Right lobe of liver (tissue), 4 donors: ENCODE data around the gene ZIC2.

Source experiments
- CTCF ChIP-seq, 4 donors: fragments of 200-600 bp in 3 of 4; fragments of 450-650 bp in 1 of 4; IDR thresholded peaks; one replicate each; pipeline versions ENCODE4 v1.5.1 to v1.8.0; 2016 to 2022; ENCODE audit warnings: antibody characterized with exemption in 4 of 4, mild to moderate bottlenecking in 2 of 4
- POLR2A ChIP-seq: fragments of 450-650 bp; IDR thresholded peaks from one replicate; pipeline ENCODE4 v1.6.1; 2017; ENCODE audit warnings: antibody characterized with exemption, mild to moderate bottlenecking
- donor health status: DM: no; HTN: no; CAD: no.
- donor health status: DM: no; HTN: no; CAD: no.
- donor health status: DM: no; HTN: yes; CAD: no.

DNA sequence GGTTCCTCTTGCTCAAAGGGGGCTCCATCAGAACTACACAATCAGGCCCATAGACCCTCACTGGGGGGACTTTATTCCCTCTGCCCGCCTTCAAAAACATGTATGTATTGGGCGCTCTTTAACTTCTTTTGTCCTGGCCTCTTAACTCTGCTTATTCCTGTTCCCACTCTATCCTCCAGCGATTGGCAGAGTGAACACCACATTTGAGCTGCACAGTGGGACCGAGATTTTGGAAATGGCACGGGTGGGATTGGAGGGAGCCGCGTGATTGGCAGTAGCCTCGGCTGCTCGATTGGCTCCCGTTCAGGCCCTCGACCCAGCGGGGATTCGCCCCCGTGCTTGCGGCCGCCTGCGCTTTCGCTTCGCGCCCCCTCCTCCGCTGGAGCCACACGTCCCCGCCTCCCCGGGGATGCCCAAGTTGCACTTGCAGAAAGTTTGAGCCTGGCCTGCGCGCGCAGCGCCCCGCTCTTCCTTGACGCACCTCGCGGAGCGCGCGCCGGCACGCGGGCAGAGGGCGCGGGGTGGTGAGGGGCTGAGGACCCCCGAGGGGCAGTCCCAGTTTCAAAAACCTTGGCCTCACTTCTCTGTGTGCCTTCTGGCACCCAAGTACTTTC lies 9.9 kb upstream of the ZIC2 start, which contains the start of gene ZIC5:
- TF ChIP-seq POLR2A = no peak
- TF ChIP-seq CTCF (IDR thresholded peaks at IDR 0.05) = no peak
